ENCODE results near the gene COX7C.
"Not testable (repeated sequence)": the region's sequence is repeated elsewhere in the genome, so short reads cannot be mapped to it uniquely, and the experiment has no call there.

The COX7C gene, protein sequence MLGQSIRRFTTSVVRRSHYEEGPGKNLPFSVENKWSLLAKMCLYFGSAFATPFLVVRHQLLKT

DNA sequence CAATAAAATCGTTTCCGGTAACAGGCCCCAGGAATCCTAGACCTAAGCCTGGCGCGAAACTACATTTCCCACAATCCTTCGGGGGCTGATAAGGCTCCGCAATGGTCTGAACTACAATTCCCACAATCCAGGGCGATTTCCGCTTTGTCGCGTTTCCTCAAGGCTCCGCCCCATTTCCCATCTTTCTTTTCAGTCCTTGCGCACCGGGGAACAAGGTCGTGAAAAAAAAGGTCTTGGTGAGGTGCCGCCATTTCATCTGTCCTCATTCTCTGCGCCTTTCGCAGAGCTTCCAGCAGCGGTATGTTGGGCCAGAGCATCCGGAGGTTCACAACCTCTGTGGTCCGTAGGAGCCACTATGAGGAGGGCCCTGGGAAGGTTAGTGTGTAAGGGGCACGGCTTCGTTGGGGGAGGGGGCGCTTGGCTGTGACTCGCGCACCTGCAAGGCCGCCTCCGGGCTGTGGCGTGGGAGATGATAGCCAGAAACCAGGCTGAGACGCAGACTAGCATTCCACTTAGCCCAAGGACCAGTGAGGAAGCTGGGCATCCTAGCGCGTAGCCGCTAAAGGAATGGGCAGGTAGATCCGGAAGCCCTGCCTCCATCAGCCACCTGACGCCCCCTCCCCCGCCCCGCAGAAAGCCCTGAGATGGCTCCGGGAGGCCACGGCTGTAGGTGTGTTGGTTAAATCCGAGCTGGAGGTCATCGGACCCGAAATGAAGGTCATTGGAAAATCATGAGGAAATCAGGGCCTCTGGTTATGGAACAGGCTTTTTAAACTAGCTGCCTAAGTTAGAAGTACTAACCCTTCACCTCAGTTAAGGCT lies at the start of gene COX7C:
Gene COX7C, plus strand, starts transcription at position 186 of the 821 bp plus-strand sequence. Its CDS starts 115 bp downstream, at position 301.
- peak; percentile 94 for DNase-seq

DNA sequence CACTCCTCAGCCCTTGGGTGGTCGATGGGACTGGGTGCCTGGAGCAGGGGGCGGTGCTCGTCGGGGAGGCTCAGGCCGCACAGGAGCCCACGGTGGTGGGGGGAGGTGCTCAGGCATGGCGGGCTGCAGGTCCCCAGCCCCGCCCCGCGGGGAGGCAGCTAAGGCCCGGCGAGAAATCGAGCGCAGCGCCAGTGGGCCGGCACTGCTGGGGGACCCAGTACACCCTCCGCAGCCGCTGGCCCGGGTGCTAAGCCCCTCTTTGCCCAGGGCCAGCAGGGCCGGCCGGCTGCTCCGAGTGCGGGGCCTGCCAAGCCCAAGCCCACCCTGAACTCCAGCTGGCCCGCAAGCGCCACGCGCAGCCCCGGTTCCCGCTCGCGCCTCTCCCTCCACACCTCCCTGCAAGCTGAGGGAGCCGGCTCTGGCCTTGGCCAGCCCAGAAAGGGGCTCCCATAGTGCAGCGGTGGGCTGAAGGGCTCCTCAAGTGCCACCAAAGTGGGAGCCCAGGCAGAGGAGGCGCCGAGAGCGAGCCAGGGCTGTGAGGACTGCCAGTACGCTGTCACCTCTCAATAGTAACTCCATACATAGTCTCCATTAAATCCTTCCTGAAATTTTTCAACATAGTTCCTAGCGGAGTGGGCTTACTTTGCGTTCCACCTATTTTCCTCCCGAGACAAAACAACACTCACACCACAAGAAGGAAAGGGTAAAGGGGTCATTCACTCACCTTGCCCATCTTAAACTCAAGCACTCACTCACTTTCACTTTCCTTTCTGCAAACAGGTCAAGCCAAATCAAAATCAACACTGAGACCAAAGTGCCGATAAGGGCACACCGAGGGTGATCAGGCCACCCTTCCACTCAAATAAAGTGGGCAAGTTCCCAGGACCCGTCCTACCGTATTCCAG lies 48.0 kb upstream of the COX7C start:
- not testable (repeated sequence) for DNase-seq

DNA sequence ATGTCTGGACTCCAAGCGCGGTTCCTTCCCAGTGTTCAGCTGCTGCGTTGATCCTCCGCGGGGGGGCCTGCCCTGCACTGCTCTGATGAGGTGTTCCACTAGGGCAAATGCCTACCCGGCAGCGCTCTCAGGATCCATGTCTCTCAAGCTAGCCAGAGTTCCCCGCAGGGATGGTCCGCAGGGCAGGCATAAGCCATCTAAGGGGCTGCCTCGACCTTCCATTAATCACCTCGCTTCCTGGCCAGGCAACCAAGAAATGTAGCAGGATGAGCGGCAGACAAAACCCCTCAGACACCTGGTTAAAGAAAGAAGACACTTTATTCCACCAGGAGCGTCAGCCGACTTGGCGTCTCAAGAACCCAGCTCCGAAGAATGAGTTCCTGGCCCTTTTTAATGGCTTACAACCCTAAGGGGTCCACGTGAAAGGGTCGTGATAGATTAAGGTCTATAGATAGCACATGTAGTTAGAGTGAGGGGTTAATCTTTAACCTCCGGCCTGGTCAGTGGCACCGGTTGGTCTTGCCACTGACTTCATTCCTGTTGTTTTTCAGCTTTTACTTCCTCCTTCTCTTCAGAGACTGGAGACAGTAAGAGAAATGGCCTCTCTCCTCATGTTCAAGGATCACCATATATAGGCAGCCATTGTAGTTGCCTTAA lies 47.2 kb upstream of the COX7C start:
- no peak for DNase-seq

DNA sequence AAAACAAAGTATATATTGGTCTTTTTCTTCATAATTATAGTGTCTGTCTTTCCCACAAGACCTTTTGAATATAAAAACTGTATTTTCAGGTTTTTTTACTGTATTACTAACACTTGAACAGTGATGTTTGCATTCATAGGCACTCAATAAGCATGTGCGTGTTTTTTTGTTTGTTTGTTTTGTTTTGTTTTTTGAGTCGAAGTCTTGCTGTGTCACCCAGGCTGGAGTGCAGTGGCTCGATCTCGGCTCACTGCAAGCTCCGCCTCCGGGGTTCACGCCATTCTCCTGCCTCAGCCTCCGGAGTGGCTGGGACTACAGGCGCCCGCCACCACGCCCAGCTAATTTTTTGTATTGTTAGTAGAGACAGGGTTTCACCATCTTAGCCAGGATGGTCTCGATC lies 46.6 kb upstream of the COX7C start:
- not testable (repeated sequence) for DNase-seq

DNA sequence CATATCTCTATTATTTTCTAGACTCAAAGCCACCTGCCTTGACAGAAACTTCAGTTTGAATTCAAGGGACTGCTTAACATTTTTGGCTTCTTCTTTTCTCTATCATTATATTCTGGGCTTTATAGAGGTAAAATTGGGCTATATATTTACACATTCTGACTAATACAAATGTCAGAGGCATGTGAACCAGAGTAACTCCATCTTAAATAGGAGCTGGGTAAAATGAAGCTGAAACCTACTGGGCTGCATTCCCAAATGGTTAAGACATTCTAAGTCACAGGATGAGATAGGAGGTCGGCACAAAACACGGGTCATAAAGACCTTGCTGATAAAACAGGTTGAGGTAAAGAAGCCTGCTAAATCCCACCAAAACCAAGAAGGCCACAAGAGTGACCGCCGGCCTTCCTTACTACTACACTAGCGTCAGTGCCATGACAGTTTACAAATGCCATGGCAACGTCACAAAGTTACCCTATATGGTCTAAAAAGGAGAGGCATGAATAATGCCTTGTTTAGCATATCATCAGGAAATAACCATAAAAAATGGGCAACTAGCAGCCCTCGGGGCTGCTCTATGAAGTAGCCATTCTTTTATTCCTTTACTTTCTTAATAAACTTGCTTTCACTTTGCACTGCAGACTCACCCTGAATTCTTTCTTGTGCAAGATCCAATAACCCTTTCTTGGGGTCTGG lies 44.8 kb upstream of the COX7C start:
- no peak for DNase-seq

DNA sequence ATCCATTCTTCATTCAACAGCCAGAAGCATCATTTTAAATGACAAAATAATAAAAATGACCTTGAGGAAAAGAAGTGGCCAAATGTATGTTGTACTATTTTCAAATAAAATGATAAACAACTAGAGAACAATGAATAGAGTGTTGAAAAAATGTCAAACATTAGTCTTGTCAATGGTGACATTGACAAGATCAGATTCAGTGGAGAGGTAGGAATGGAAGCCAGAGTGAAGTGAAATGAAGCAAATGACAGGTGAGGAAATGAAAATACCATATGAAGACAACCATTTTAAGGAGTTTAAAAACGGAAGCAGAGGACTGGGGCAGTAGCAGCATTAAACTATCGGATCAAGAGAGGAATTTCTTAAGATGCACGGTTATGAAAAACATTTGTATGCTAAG lies 38.2 kb upstream of the COX7C start:
- DNase-seq: no peak

DNA sequence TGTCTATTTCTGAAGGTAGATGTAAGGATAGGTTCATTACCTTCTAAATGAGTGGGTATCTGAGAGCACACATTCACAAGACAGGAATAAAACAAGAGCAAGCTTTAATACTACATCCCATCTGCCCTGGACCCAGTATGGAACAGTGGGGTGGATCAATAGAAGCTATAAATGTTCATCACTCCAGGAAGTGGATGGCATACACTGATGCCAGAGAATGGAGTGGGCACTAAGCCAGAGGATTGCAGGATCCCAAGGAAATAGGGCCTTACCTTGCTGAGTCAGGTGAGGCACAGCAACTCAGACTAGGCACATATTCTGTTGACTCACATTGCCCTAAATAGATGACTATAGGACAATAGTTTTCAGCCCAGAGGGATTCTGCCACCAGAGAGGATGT lies 21.3 kb upstream of the COX7C start:
- no peak for DNase-seq

DNA sequence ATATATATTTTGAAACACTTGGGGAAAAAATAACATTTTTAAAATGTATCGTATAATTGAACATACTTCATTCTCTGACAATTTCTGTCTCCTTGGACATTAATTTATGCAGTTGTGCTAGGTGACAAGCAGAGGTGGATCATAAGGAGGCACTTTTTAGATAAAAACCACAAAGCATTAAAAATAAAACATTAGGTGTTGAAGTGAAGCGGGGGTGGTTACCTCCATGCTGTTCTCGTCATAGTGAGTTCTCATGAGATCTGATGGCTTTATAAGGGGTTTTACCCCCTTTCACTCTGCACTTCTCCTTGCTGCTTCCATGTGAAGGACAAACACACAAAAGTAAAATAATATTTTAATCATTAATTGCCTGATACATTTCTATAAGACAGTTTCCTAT lies 11.9 kb upstream of the COX7C start:
- no peak for DNase-seq

DNA sequence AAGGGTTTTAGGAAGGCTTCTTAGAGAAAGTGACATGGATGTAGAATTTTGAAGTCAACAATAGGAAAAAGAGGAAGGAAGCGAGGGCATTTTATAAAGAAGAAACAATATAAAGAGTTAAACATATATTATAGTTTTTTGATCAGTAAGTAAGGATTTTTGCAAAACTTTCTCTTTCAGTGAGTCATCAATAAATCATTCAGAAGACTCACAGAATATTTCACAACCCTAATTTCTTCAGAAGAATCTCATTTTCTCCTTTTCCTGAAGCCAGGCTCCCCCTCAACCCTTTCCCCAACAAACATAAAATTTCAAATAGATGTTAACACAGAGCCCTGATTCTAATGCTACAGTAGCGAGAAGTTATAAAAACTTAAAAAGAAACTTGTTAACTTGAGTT lies 4.3 kb upstream of the COX7C start:
- no peak for DNase-seq

DNA sequence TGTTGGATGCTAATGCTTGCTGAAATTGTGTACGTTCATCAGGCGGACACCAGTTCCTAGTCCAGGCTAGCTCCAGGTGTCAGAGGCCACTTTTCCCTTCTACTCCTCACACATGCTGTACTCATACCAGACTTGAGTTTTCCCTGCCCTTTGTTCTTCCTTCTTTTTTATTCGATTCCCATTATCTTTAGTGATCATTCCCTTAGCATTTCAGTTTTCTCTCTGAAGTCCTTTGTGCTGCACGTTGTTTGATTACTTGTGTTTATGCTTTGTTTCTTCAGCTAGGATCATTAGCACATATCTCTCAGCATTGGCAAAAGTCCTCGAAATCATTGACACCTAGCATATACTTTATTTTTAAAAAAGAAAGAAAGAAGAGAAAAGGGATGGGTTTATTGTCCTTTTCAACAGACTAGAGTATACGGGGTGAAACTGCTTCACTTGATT lies 409 bp upstream of the COX7C start:
- no peak for DNase-seq

DNA sequence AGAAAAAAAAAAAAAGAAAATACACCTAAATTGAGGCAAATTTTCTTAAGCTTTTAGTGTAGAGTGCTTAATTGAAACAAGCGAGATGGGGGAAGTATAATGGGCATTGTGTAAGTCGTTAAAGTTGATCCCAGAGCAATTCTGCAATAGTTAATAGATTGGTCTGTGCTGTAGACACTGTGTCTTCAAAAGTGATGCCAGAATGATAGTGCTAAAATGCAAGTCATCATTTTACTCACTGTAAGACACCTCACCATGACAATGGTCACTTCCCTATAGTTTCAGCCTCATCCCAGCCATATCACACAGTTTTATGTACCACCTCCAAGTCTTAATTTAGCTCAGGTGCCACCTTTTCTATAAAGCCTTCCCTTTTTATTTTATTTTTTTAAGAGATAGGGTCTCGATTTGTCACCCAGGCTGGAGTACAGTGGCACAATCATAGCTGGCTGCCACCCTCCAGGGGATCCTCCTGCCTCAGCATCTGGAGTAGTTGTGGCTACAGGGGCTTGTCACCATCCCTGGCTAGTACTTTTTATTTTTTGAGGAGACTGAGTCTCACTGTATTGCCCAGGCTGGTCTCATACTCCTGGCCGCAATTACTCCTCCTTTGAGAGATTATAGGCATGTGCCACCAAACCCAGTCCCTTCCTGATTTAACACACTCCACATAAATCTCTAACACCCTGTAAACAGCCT lies 6.2 kb downstream of the COX7C start:
- no peak for DNase-seq

DNA sequence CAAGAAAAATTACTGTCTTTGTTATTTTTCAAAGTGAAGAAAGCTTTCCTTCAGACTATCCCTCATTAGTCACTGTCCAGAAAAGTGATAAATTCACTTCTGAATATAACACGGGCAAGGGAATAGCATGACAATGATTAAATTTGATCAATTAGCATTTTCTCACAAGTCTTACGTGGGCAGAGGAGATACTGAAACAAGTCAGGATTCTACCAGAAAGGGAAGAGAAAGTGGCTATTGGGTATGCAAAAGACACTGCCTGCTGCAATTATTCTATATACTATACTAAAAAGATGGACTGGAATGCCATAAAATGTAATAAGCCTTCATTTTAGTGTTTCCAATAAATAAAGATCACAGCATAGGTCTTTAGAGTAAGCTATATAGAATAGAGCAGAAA lies 7.4 kb downstream of the COX7C start:
- no peak for DNase-seq

DNA sequence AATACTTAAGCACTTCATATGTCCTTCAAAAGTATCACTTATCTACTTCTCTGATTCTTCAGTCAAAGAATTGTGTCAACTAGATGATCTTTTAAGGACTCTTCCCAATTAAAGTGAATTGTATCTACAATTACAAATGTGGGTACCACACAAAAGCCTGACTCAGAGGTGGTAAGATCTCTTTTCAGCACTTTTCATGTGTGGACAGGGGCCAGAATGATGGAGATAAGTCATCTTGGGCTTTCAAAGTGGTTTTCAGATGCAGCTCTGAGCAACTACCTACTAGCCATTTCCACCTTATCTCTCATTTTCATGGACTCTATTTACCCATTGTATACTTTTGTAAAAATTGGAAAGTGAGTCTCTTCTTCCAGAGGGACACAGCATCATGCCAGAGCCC lies 8.4 kb downstream of the COX7C start:
- DNase-seq: no peak

DNA sequence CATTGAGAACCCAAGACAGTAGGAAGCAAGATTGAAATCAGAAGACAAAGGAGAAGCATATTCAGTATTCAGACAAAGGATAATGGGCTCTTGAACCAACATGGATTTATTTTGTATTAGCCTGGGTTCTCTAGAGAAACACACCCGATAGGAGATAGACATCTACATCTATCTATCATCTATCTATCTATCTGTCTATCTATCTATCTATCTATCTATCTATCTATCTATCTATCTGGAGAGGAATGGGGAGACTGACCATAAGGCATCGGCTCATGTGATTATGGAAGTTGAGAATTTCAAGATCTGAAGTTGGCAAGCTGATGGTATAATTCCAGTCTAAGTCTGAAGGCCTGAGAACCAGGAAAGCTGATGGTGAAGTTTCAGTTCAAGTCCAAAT lies 13.4 kb downstream of the COX7C start:
- DNase-seq: no peak

DNA sequence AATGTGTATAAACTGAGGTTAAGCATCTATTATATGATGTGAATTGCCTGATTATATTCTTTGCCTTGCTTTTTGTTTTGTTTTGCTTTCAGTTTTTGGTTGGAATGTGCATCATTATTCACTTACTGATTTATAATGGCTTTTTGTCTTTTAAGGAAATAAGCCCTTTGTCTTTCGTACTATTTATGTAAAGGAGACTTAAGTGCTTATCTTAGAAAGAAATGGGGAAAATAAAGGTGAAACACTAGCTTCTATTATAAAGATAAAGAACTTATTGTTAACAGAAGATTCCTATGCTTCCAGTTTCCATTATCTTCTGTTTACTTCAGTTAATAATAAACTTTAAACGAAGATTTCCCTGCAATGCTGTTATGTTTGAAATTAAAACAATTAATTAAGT lies 23.3 kb downstream of the COX7C start:
- no peak for DNase-seq

DNA sequence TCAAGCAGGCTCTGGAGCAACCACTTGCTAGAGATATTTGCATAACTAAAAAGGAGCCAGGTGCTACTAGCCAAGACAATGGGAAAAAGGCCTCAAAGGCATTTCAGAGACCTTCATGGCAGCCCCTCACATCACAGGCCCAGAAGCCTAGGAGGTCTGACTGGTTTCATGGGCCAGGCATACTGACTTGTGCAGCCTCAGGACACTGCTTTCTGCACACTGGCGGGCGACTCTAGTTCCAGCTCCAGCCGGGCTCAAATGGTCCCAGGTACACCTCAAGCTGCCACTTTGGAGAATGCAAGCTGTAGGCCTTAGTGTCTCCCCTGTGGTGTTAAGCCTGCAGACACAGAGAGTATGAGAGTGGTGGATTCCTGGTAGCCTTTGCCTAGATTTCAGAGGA lies 27.1 kb downstream of the COX7C start:
- no peak for DNase-seq

DNA sequence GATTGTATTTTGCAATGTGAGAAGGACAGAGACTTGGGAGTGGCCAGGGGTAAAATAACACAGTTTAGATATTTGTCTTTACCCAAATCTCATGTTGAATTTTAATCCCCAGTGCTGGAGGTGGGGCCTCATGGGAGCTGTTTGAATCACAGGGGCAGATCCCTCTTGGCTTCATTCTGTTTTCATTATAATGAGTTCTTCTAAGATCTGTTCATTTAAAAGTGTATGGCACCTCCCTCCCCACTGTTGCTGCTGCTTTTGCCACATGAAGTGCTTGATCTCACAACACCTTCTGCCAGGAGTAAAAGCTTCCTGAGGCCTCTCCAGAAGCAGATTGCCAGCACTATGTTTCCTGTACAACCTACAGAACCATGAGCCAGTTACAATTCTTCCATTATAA lies 28.1 kb downstream of the COX7C start:
- no peak for DNase-seq

DNA sequence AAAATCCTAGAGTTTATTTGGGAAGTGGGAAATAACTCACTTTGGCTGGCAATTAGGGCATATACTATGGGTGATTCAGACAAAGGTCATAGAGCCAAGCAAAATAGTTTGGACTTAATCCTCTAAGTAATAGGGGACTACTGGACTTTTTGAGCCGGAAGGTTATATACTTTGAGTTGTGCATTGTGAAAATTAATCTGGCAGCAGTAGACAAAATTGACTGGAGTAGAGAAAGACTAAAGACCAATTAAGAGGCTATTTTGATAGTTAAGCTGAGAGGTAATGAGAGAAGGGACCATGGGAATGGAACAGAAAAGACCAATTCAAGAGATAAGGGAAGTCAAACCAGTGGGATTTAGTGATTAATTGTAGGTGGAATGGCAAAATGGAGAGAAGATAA lies 28.9 kb downstream of the COX7C start:
- no peak for DNase-seq

DNA sequence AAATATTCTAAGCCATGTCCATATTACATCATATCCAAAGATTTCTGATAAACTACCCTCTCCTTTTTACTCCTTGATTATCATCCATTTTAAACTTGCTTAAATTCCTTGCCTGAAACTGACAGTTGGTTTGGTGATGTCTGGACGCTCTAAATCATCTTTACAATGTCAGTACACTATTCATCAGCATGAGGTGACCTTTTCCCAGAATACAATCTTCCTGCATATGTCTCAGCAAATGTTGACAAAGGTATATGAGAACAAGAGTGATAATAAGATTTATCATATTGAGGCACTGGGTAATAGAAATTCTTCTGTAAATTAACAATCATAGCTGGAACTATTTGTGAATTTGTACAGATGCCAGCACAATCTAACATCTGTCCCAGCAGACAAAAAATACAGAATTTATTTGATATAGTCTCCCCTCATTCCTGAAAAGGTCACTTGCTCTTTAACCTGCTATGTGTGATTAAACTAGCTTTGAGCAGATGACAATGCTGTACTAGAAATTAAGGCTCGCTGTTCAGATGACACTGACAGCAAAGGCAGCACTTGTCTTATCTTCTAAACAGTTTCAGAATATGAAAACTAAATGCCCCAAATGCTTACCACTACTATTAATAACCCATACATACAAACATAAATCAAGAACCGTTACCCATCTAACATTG lies 32.2 kb downstream of the COX7C start:
- no peak for DNase-seq

DNA sequence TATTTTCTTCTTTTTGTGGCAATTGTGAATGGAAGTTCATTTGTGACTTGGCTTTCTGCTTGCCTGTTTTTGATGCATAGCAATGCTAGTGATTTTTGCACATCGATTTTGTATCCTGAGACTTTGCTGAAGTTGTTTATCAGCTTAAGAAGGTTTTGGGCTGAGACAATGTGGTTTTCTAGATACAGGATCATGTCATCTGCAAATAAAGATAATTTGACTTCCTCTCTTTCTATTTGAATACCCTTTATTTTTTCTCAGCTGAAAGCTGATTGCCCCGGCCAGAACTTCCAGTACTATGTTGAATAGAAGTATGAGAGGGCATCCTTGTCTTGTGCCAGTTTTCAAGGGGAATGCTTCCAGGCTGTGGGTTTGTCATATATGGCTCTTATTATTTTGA lies 43.0 kb downstream of the COX7C start:
- not testable (repeated sequence) for DNase-seq

DNA sequence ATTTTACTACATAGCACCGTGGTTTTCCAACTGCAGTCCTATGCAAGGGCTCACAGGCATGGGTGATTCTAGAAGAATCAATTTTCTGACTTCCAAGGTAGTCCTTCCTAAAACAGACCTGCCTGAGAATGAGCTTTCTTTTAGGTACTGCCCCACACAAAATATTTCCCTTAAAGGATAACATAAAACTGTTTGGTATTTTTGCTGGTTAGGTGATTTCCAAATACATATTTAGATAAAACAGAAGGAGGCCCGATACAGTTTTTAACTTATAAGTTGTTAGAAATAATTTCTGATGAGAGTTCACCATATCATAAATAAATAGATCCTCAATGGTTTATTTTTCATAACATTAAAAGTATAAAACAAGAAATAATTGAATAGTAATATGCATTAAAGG lies 46.4 kb downstream of the COX7C start:
- DNase-seq: no peak
